WTC11 (cell line): ENCODE measurements around the gene BCL11A. TPM values are rescaled to one million over a fixed set of nuclear protein-coding genes. Genes with fewer than 3 reads are reported as not detected.

ENCODE experiments used
- ATAC-seq: fragments of 200-7000 bp; cut with Tn5 transposase; 2 replicates; pipeline ENCODE4 v1.10.0; 2021; ENCODE audit warnings: mild to moderate bottlenecking, moderate library complexity
- CTCF ChIA-PET: fragments of 300-600 bp; sonication (Branson Sonifier 250); formaldehyde crosslinking; loops from one replicate; lab custom pipeline; 2021; ENCODE audit warnings: antibody characterized with exemption; lab: Charles Lee
- POLR2A ChIA-PET: fragments of 350-600 bp; sonication (Branson Sonifier 250); formaldehyde crosslinking; loops from one replicate; lab custom pipeline; 2021; ENCODE audit warnings: antibody characterized with exemption; lab: Charles Lee
- DNase-seq: peaks from one replicate; pipeline ENCODE4 v3.0.0; 2021; ENCODE audit warnings: low spot score
- H3K27ac Mint-ChIP-seq: 2 replicates; pipeline ENCODE4 v1.8.0; 2021; ENCODE audit warnings: mixed read lengths
- H3K27me3 Mint-ChIP-seq: 2 replicates; pipeline ENCODE4 v1.8.0; 2021; ENCODE audit warnings: low read depth, mild to moderate bottlenecking, moderate library complexity, mixed read lengths
- H3K36me3 Mint-ChIP-seq: 2 replicates; pipeline ENCODE4 v1.8.0; 2021; ENCODE audit warnings: mixed read lengths
- H3K4me1 Mint-ChIP-seq: 2 replicates; pipeline ENCODE4 v1.8.0; 2022; ENCODE audit warnings: mixed read lengths
- H3K4me3 Mint-ChIP-seq: 2 replicates; pipeline ENCODE4 v1.8.0; 2021; ENCODE audit warnings: mild to moderate bottlenecking, moderate library complexity, mixed read lengths
- H3K9me3 Mint-ChIP-seq: 2 replicates; pipeline ENCODE4 v1.8.0; 2021; ENCODE audit warnings: mixed read lengths
- AFF4 ChIP-seq: sonication (generic); formaldehyde crosslinking; IDR thresholded peaks from 2 replicates; pipeline ENCODE4 v1.8.1; 2023; ENCODE audit warnings: mild to moderate bottlenecking, missing genetic modification reagents, borderline replicate concordance
- ATF1 ChIP-seq: sonication (generic); formaldehyde crosslinking; IDR thresholded peaks from 2 replicates; pipeline ENCODE4 v1.8.1; 2023; ENCODE audit warnings: mild to moderate bottlenecking, moderate library complexity, missing genetic modification reagents
- CDX4 ChIP-seq: fragments of 250-450 bp; sonication (Bioruptor Pico); IDR thresholded peaks from 2 replicates; pipeline ENCODE4 v1.9.0; 2021; ENCODE audit warnings: moderate library complexity, mild to moderate bottlenecking, inconsistent platforms, borderline replicate concordance
- ELF4 ChIP-seq: sonication (generic); formaldehyde crosslinking; IDR thresholded peaks from 2 replicates; pipeline ENCODE4 v1.8.1; 2022; ENCODE audit warnings: low read depth, mild to moderate bottlenecking, moderate library complexity, missing genetic modification reagents
- EMX1 ChIP-seq: fragments of 250-450 bp; sonication (Bioruptor Pico); IDR thresholded peaks from 2 replicates; pipeline ENCODE4 v1.8.0; 2021; ENCODE audit warnings: mild to moderate bottlenecking
- ESRRA ChIP-seq: sonication (generic); formaldehyde crosslinking; IDR thresholded peaks from 2 replicates; pipeline ENCODE4 v1.8.1; 2022; ENCODE audit warnings: mild to moderate bottlenecking, missing genetic modification reagents, borderline replicate concordance
- FOXJ3 ChIP-seq: sonication (generic); formaldehyde crosslinking; IDR thresholded peaks from 2 replicates; pipeline ENCODE4 v1.9.0; 2021; ENCODE audit warnings: missing genetic modification reagents, mild to moderate bottlenecking, borderline replicate concordance
- NFE2L1 ChIP-seq: sonication (generic); formaldehyde crosslinking; IDR thresholded peaks from 2 replicates; pipeline ENCODE4 v1.8.1; 2023; ENCODE audit warnings: missing genetic modification reagents
- NR1H2 ChIP-seq: sonication (generic); formaldehyde crosslinking; IDR thresholded peaks from 2 replicates; pipeline ENCODE4 v1.9.0; 2021; ENCODE audit warnings: mild to moderate bottlenecking, moderate library complexity, missing genetic modification reagents
- PRRX2 ChIP-seq: fragments of 250-450 bp; sonication (Bioruptor Pico); IDR thresholded peaks from 2 replicates; pipeline ENCODE4 v1.8.0; 2021; ENCODE audit warnings: mild to moderate bottlenecking
- RELA ChIP-seq: sonication (generic); formaldehyde crosslinking; IDR thresholded peaks from 2 replicates; pipeline ENCODE4 v1.8.1; 2022; ENCODE audit warnings: missing genetic modification reagents, mild to moderate bottlenecking, borderline replicate concordance
- RORB ChIP-seq: fragments of 250-450 bp; sonication (Bioruptor Pico); IDR thresholded peaks from 2 replicates; pipeline ENCODE4 v1.9.0; 2021; ENCODE audit warnings: mild to moderate bottlenecking
- SMAD4 ChIP-seq: sonication (generic); formaldehyde crosslinking; IDR thresholded peaks from 2 replicates; pipeline ENCODE4 v1.8.0; 2022; ENCODE audit warnings: mild to moderate bottlenecking, missing genetic modification reagents
- SOX15 ChIP-seq: fragments of 250-450 bp; sonication (Bioruptor Pico); IDR thresholded peaks from 2 replicates; pipeline ENCODE4 v1.9.0; 2021; ENCODE audit warnings: mild to moderate bottlenecking
- STAT6 ChIP-seq: sonication (generic); formaldehyde crosslinking; conservative IDR thresholded peaks from 2 replicates; pipeline ENCODE4 v1.8.1; 2023; ENCODE audit warnings: mild to moderate bottlenecking, low read depth, missing genetic modification reagents, moderate library complexity
- TEAD1 ChIP-seq: sonication (generic); formaldehyde crosslinking; IDR thresholded peaks from 2 replicates; pipeline ENCODE4 v1.8.0; 2022; ENCODE audit warnings: mild to moderate bottlenecking, missing genetic modification reagents
- ZNF232 ChIP-seq: sonication (generic); formaldehyde crosslinking; IDR thresholded peaks from 2 replicates; pipeline ENCODE4 v1.8.0; 2022; ENCODE audit warnings: mild to moderate bottlenecking, missing genetic modification reagents
- ZNF281 ChIP-seq: sonication (generic); formaldehyde crosslinking; IDR thresholded peaks from 2 replicates; pipeline ENCODE4 v1.8.0; 2023; ENCODE audit warnings: mild to moderate bottlenecking, missing genetic modification reagents
- ZNF396 ChIP-seq: fragments of 250-450 bp; sonication (Bioruptor Pico); IDR thresholded peaks from 2 replicates; pipeline ENCODE4 v1.8.0; 2021; ENCODE audit warnings: mild to moderate bottlenecking, moderate library complexity, borderline replicate concordance
- ZNF423 ChIP-seq: fragments of 250-450 bp; sonication (Bioruptor Pico); IDR thresholded peaks from 2 replicates; pipeline ENCODE4 v2.1.2; 2022; ENCODE audit warnings: mild to moderate bottlenecking, moderate library complexity
- total RNA-seq: library from RNA; stranded (reverse); gene quantifications from 3 replicates; pipeline ENCODE4 v1.2.3, GENCODE V29; 2021

BCL11A gene
- total RNA-seq, 1 experiment from 2014 or later: 53.2 TPM

GRCh38 chr2:60412027-60412426 lies 141.4 kb downstream of the BCL11A start:
- Mint-ChIP-seq H3K4me3 (no peak overlapping the region), H3K36me3 (peaks cover 12% of the 10 kb centered on the region), H3K9me3 (peaks cover 13% of the 10 kb centered on the region), H3K4me1 (peaks cover 57% of the 10 kb centered on the region), H3K27me3 (peaks cover 11% of the 10 kb centered on the region), H3K27ac (no peak overlapping the region)
- no peak for ATAC-seq
- TF ChIP-seq AFF4 (CRISPR knock-in tag) (no peak), CDX4 (CRISPR knock-in tag) (no peak), SOX15 (CRISPR knock-in tag) (no peak), RORB (CRISPR knock-in tag) (no peak), ZNF281 (no peak), ZNF423 (CRISPR knock-in tag) (no peak), RELA (CRISPR knock-in tag) (no peak), SMAD4 (CRISPR knock-in tag) (no peak), ZNF396 (CRISPR knock-in tag) (no peak), ESRRA (CRISPR knock-in tag) (no peak), FOXJ3 (CRISPR knock-in tag) (no peak), NFE2L1 (CRISPR knock-in tag) (no peak), EMX1 (CRISPR knock-in tag) (no peak), ZNF232 (no peak), ELF4 (no peak), STAT6 (CRISPR knock-in tag) (no peak), TEAD1 (CRISPR knock-in tag) (no peak), ATF1 (no peak), PRRX2 (CRISPR knock-in tag) (no peak), NR1H2 (CRISPR knock-in tag) (no peak)
- DNase-seq: no peak
- CTCF ChIA-PET: no interaction called here
- POLR2A ChIA-PET: no interaction called here
